Suppressor macrophage treated with lipopolysaccharide for 1 hour (primary cell): ENCODE measurements around the gene RFX3.
A peak's percentile ranks its signal among the peaks of the same experiment; 100 is the strongest.

Experiments
- DNase-seq, 3 donors: peaks; one replicate each; pipeline ENCODE4 v3.0.0-alpha.2; 2020 to 2022

Gene RFX3

DNA sequence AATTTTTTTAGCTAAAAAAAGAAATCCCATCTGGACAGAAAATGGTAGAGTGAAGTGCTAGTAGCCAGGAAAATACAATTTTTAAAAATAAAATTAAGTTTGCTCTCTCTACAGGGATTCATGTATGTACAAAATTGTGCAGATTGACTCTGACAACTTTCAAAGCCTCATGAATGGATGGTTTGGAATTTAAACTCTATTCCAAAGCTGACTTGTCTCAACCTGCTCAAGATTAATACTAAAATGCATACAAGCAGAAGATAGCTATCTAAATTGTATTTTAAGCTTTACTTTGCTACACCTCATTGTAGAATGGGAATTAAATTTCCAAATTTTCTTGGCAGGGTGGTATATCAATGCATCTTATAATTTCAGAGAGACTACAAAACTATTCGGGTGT is 257.6 kb downstream of the RFX3 start:
- no peak for DNase-seq

DNA sequence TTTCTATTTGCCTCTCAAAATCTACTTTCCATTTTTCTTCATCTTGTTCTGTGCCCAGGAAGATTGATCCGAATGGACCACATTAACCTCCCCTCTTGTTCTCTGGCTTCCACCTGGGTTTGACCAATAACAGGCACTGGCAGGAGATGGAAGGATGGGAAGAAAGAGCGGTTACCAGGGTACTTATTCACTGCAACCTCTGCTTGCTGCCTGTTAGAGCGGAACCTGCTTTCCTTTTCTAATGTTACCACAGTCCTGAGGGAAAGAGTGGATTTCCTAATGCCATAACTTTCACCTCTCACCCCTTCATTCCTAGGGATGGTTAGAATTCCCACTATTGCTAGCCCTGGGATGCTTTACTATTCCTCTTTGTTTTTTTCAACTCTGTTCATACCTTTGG is 262.1 kb downstream of the RFX3 start:
- DNase-seq, result no peak

GRCh38 chr9:3262826-3263529 is 262.8 kb downstream of the RFX3 start:
- DNase-seq, result no peak

- no peak for DNase-seq
These were observed 264.3 kb downstream of the RFX3 start for GRCh38 chr9:3261484-3261883.

DNA sequence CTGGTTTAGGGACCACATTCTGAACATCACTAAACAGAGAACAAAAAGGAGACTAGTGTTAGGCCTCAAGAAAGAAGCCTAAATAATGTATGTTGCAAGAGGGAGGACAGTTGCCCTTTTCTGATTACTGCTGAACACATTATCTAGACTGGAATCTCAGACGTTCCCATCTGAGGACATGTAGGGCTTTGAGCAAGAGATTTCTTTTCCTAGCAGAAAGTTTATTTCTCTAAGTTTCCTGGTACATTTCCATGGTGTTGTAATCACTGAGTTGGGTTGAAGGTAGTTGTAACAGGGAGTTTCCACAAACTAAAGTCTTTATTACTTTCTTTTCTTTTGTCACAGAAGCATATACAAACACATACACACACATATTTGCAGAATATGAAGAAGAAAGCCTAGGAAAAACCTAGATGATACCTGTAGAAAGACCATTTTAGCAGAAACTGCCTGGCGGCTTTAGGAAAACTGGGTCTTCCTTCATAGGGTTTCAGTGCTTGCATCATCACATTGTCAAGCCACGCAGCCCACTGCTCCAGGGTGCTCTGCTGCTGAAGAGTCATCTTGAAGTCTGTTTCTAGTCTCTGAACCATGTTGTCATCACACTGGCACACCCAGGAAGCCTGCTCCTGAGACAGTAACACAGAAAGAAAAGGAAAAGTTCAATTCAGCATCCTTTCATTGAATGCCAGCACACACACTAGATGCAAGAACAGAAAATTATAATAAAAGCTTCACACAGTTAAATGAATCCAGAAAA is 269.1 kb downstream of the RFX3 start:
- peak; percentile 31 to 47 (median 38) for DNase-seq

DNA sequence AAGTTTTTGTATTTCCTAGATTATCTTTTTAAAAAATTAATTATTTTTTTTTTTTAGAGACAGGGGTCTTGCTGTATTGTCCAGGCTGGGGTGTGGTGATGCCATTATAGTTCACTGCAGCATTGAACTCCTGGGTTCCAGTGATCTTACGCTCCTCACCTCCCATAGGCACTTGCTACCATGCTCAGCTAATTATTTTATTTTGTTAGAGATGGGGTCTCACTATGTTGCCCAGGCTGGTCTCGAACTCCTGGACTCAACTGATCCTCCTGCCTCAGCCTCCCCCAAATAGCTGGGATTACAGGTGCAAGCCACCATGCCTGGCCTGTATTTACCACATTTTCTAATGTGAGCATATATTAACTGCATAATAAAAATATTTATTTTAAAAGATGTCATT is 274.5 kb downstream of the RFX3 start:
- no peak for DNase-seq

GRCh38 chr9:3250741-3251140 is 275.1 kb downstream of the RFX3 start:
- DNase-seq, result no peak

GRCh38 chr9:3247211-3247610 is 278.6 kb downstream of the RFX3 start:
- DNase-seq, result no peak

DNA sequence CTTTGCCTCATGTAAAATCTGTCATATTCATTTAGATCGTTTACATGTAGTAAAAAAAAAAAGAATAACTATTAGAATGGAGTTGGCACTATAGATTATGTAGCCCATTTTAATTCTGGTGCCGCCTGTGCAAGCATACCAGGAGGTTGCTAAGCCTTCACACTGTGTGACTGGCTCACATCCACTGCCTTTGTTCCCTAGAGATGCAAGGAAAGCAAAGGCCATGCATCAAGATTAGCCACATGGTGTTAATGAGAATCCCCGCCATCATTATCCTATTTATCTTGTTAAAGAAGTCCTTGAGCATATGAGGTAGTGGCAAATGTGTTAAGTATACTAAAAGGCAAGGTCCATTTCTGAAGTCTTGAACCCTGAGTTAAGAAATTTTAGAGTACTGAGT is 279.6 kb downstream of the RFX3 start:
- DNase-seq, result no peak

DNA sequence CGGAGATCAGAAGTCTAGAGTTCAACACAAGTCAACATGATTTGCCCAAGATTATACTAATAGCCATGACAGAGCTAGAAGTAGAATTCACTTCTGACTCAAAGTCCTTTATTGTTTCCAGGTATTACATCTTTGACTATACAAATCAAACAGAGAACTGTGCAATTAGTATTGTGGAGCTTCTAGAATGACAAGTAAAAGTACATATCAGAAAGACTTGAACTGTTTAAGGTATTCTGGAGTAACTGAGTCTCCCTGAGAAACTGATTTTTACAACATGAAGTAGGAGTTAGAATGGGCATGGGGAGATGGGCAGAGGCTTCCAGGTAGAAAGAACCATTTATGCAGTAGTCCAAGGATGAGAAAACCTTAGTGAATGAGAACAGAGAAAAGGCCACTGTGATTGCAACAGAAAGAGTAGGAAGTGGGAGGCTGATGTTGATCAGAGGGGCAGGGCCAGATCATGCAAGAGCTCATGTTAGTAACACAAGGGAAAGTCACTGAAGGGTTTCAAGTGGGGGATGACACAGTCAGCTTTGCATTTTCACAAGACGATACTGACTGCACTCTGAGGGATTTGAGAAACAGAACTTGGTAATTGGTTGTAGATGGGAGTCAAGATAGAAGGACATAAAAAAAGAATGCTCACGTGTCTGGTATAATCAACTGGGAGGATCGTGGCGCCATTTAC is 280.7 kb downstream of the RFX3 start:
- peak; percentile 77 to 87 (median 85) for DNase-seq

DNA sequence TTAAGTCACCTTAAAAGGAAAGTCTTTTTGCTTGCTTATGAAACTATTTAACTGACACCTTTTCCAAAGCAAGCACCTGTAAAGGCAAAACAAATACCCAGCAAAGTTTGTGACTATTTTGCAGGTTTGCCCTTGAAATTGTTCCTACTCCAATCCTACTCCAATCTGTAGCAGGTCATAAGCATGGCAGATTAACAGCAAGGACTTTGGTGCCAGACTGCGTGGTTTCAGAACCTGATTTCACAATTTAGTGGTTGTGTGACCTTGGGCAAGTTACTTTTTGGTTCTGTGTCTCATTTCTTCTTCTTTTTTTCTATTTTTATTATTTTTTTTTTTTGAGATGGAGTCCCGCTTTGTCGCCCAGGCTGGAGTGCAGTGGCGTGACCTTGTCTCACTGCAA is 282.1 kb downstream of the RFX3 start:
- DNase-seq, result peak; percentile 9 to 29 (median 29)

DNA sequence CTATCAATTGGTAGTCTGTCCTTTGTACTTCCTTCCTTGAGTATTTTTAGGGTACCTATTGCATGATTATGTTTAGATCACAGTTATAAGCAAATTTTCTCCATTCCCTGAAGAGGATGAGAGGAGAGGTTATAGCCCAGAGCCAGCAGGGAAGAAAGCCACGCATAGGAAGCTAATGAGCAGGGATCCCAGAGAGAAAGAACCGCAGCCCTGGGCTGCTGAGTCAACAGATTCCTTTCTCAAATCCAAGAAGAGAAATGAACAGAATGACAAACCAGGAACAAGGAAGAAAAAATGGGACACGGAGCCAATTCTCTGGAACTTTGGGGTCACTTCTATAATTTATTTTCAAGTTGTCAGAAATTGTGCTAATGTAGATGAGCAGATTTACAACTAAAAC is 284.5 kb downstream of the RFX3 start:
- DNase-seq, result no peak

- peak; percentile 75 to 76 (median 76) for DNase-seq
These were observed 285.0 kb downstream of the RFX3 start for GRCh38 chr9:3240656-3241268.

DNA sequence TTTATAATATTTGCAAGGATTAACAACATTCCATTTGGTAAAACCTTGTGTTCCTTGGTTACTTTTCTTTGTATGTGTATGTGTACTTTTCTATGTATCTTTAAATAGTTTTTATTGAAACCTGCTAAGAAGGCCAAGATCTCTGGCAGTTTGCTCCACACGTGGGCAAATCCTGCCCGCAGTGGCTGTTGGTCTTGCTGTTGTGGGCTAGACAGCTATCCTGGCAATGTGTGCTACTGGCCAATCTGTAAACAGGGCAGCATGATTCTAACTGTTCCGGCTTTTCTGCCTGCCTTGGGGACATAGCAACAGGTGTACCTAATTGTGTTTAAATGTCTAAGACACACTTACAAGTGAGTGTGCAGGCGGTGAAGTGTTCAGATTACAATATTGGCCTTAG is 286.6 kb downstream of the RFX3 start:
- no peak for DNase-seq

DNA sequence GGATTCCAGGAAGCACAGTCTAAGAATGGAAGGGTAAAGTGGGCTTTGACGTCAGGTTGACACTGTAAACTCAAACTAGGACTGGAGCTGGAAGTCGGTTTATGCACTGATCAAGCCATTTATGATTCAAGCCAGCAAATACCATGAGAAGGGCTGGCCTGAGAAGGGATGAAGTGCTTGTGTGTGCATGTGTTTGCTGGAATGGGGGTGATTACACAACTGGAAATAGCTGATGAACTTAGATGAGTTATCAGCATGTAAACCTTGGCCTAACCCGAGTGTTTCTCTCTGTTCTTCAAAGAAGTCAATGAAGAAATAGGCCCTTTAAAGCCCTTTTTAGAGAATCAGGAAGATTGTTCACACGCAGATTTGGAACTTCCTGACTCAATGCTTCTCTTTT is 287.6 kb downstream of the RFX3 start:
- no peak for DNase-seq

- no peak for DNase-seq
These were observed 288.7 kb downstream of the RFX3 start for GRCh38 chr9:3237121-3237520.

DNA sequence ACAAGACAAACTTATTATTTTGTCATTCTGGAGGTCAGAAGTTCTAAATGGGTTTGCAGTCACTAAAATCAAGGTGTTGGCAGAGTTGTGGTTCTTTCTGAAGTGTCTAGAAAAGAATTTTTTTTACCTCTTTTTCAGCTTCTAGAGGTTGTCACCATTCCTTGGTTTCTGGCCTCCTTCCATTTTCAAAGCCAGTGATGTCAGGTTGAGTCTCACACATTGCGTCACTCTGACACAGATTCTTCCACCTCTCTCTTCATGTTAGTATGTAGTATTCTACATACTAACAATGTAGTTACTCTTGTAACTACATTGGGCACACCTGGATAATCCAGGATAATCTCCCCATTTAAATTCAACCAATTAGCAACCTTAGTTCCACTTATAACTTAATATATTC is 290.3 kb downstream of the RFX3 start:
- DNase-seq, result no peak

DNA sequence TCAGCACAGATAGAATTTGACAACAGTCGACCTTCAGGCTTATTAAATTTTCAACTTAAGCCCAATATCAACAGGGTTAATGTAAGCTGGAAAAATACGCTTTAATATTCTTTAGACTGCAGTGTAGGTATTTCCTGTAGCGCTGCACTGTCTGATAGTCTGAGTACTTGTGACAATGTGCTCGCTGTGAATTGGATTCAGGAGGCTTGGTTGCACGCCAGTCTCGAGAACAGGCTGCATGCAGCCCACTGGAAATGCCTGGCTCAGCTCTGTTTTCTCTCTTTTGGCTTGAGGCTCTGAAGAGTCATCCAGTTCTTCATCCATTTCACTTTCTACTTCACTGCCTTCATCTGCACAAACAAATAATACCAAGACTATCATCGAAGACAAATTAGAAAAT is 300.9 kb downstream of the RFX3 start:
- DNase-seq, result no peak

DNA sequence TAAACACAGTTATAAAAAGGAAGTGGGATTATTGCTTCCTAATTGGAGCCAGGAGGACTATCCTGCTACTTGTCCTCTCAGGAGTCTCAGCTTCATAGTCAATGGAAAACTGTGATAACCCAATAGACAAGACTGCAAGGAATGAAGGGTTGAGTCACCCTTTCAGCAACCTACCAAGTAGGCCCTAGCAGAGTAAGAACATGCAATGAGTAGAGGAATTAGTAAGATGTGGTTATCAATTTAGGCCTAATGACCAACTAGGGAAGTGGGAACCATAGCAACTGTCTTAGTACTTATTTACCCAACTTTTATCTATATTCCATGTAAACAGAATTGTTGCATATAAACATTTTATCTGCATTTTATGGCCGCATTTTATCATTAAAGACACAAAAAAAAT is 310.1 kb downstream of the RFX3 start:
- no peak for DNase-seq

- DNase-seq, result no peak
These were observed 311.1 kb downstream of the RFX3 start for GRCh38 chr9:3214741-3215140.

GRCh38 chr9:3205421-3206095 is 320.2 kb downstream of the RFX3 start:
- no peak for DNase-seq

- DNase-seq, result no peak
These were observed 325.4 kb downstream of the RFX3 start for GRCh38 chr9:3200331-3200774.

DNA sequence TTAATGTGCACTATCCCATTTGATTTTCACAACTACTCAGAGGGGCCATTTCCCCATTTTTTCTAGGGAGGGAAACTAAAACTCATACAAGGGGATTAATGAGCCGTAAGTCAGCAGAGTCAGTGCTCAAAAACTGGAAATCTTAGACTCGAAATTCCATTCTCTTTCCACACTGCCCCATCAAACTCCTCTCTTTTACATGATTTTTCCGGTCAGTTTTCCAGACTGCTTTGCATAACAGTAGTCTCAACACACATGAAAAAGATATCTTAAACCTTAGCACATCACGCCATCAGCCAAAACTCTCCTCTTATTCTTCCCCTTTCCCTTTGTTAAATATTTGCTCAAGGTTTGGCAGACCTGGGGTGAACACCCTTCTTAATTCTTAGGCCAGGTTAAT is 332.0 kb downstream of the RFX3 start:
- no peak for DNase-seq
